HepG2 (cell line): ENCODE results near the gene GPR137. TPM values are rescaled to one million over a fixed set of nuclear protein-coding genes. Genes with fewer than 3 reads are reported as not detected.

Experiments
- E2F1 ChIP-seq: sonication (generic); formaldehyde crosslinking; IDR thresholded peaks from 2 replicates; pipeline ENCODE4 v1.5.0; 2020; ENCODE audit warnings: missing genetic modification reagents
- MZF1 ChIP-seq: sonication (generic); formaldehyde crosslinking; IDR thresholded peaks from 2 replicates; pipeline ENCODE4 v1.8.1; 2023; ENCODE audit warnings: mild to moderate bottlenecking, missing genetic modification reagents, borderline replicate concordance
- PCBP2 ChIP-seq: fragments of 200-400 bp; formaldehyde crosslinking; optimal IDR thresholded peaks from 2 replicates; pipeline ENCODE3; 2018; ENCODE audit warnings: low read length, low read depth; ENCODE audit not compliant: poor library complexity, severe bottlenecking
- SAP130 ChIP-seq: IDR thresholded peaks from 2 replicates; pipeline ENCODE4 v1.6.1; 2016; ENCODE audit warnings: low read depth
- TBP ChIP-seq: sonication (generic); formaldehyde crosslinking; IDR thresholded peaks from 2 replicates; pipeline ENCODE4 v1.5.0; 2020; ENCODE audit warnings: missing genetic modification reagents
- TERF1 ChIP-seq: sonication (generic); formaldehyde crosslinking; IDR thresholded peaks from 2 replicates; pipeline ENCODE4 v1.8.0; 2022; ENCODE audit warnings: mild to moderate bottlenecking, missing genetic modification reagents, moderate library complexity
- ZGPAT ChIP-seq: IDR thresholded peaks from 2 replicates; pipeline ENCODE4 v1.6.1; 2016; ENCODE audit warnings: mild to moderate bottlenecking
- ZNF101 ChIP-seq: sonication (generic); formaldehyde crosslinking; IDR thresholded peaks from 2 replicates; pipeline ENCODE4 v1.4.0; 2020; ENCODE audit warnings: mild to moderate bottlenecking, low read depth, missing genetic modification reagents, borderline replicate concordance
- ZNF44 ChIP-seq: sonication (generic); formaldehyde crosslinking; IDR thresholded peaks from 2 replicates; pipeline ENCODE4 v1.5.1; 2020; ENCODE audit warnings: mild to moderate bottlenecking, missing genetic modification reagents
- ZNF616 ChIP-seq: sonication (generic); formaldehyde crosslinking; IDR thresholded peaks from 2 replicates; pipeline ENCODE4 v1.5.0; 2020; ENCODE audit warnings: low read depth, mild to moderate bottlenecking, missing genetic modification reagents
- ZNF646 ChIP-seq: sonication (generic); formaldehyde crosslinking; IDR thresholded peaks from 2 replicates; pipeline ENCODE4 v1.9.0; 2021; ENCODE audit warnings: mild to moderate bottlenecking, missing genetic modification reagents
- polyA plus RNA-seq, 8 experiments: library from polyadenylated mRNA; depleted of rRNA in 3 of 8; stranded (reverse) in 7 of 8; unstranded in 1 of 8; fragments of >200 nt; fragmentation: Illumina TruSeq in 4 of 8; extraction: Trizol in 4 of 8; gene quantifications; 2 replicates each; pipeline versions ENCODE4 v1.2.1 to v1.2.3, GENCODE V29; 2011 to 2016; ENCODE audit warnings: low read depth in 4 of 8, missing spikeins in 1 of 8, mixed read lengths in 1 of 8; ENCODE audit not compliant: insufficient read depth in 1 of 8
- total RNA-seq, 5 experiments: library from RNA; depleted of rRNA; stranded (reverse); fragments of >200 nt; fragmentation: Illumina TruSeq; extraction: Trizol; gene quantifications; 2 replicates each; pipeline ENCODE4 v1.2.3, GENCODE V29; 2016; ENCODE audit warnings: low read depth in 1 of 5

Gene GPR137
- total and polyA plus RNA-seq, 2 of the 13 experiments (the other 11 are each of a cell fraction or from before 2014, with no cell fraction given), result 8.5 to 13.2 TPM

- TF ChIP-seq ZNF646 (CRISPR knock-in tag), result no peak
- TF ChIP-seq MZF1 (CRISPR knock-in tag), result no peak
- no peak for TF ChIP-seq TERF1 (CRISPR knock-in tag)
- TF ChIP-seq ZNF101 (CRISPR knock-in tag), result no peak
- TF ChIP-seq ZNF616 (CRISPR knock-in tag), result no peak
- peak; percentile 55; the same call in 1 of the 2 replicates for TF ChIP-seq ZGPAT
- no peak for TF ChIP-seq E2F1
- TF ChIP-seq SAP130 (CRISPR knock-in tag), result peak; percentile 93
- 0 out of 2 replicates have a peak, but pooled peaks have one; percentile 4 for TF ChIP-seq ZNF44
- TF ChIP-seq TBP, result no peak
- TF ChIP-seq PCBP2, result no peak
Measured at GRCh38 chr11:64305691-64306562, 20.3 kb downstream of the GPR137 start (continued).
